T-cell (primary cell): Measurements from ENCODE around the gene KCTD16. TPM values are rescaled to one million over a fixed set of nuclear protein-coding genes. Genes with fewer than 3 reads are reported as not detected.

Experiments used
- ATAC-seq, 4 experiments: fragments of 200-7000 bp in 3 of 4; fragments of 150-1000 bp in 1 of 4; cut with Tn5 transposase; replicated peaks in 1 of 4; 1 replicate in 3 of 4; 2 replicates in 1 of 4; pipeline ENCODE4 v1.10.0; 2021; ENCODE audit warnings: moderate library complexity in 3 of 4, mild to moderate bottlenecking in 2 of 4, moderate number of reproducible peaks in 1 of 4
- CTCF ChIA-PET, 2 donors: fragments of 300-600 bp; sonication (Branson Sonifier 250); formaldehyde crosslinking; loops; one replicate each; lab custom pipeline; 2022; ENCODE audit warnings: antibody characterized with exemption in 2 of 2; lab: Charles Lee
- POLR2A ChIA-PET, 2 donors: fragments of 300-600 bp; sonication (Branson Sonifier 250); formaldehyde crosslinking; loops; one replicate each; lab custom pipeline; 2022; ENCODE audit warnings: antibody characterized with exemption in 2 of 2; lab: Charles Lee
- DNase-seq, 35 experiments: peaks; one replicate each; pipeline versions ENCODE4 v3.0.0 to v3.0.0-alpha.2; 2013 to 2023
- H3K27ac ChIP-seq: one replicate; pipeline ENCODE4 v1.5.1; 2013; ENCODE audit warnings: low read length
- H3K27me3 ChIP-seq, 2 experiments: replicated peaks in 1 of 2; 1 replicate in 1 of 2; 2 replicates in 1 of 2; pipeline versions ENCODE4 v1.6.1 to v1.7.0; 2013; ENCODE audit warnings: low read length in 1 of 2, mixed read lengths in 1 of 2; ENCODE audit not compliant: control insufficient read depth in 2 of 2, insufficient read depth in 2 of 2; ENCODE audit errors: extremely low read depth in 1 of 2
- H3K36me3 ChIP-seq, 2 donors: 1 replicate in 1 of 2; 2 replicates in 1 of 2; pipeline versions ENCODE4 v1.6.1 to v1.7.0; 2013; ENCODE audit warnings: low read length in 1 of 2; ENCODE audit not compliant: control insufficient read depth in 2 of 2, insufficient read depth in 1 of 2; ENCODE audit errors: extremely low read depth in 1 of 2
- H3K4me1 ChIP-seq, 2 experiments: 1 replicate in 1 of 2; 2 replicates in 1 of 2; pipeline versions ENCODE4 v1.6.1 to v1.7.0; 2013; ENCODE audit warnings: low read length in 2 of 2, mixed read lengths in 1 of 2; ENCODE audit not compliant: insufficient read depth in 2 of 2, control insufficient read depth in 1 of 2; ENCODE audit errors: extremely low read depth in 1 of 2
- H3K4me3 ChIP-seq, 2 donors: 1 replicate in 1 of 2; 2 replicates in 1 of 2; pipeline versions ENCODE4 v1.5.1 to v1.7.0; 2013; ENCODE audit warnings: mild to moderate bottlenecking in 2 of 2, low read length in 1 of 2, moderate library complexity in 1 of 2; ENCODE audit not compliant: control insufficient read depth in 1 of 2; ENCODE audit errors: extremely low read depth in 1 of 2
- H3K9me3 ChIP-seq: 2 replicates; pipeline ENCODE4 v1.7.0; 2013
- H3K27ac Mint-ChIP-seq, 2 donors: one replicate each; pipeline ENCODE4 v1.8.0; 2020 to 2021; ENCODE audit warnings: mild to moderate bottlenecking in 2 of 2, mixed read lengths in 2 of 2
- H3K27me3 Mint-ChIP-seq, 2 donors: one replicate each; pipeline ENCODE4 v1.8.0; 2021 to 2022; ENCODE audit warnings: mixed read lengths in 2 of 2
- H3K36me3 Mint-ChIP-seq: one replicate; pipeline ENCODE4 v1.8.0; 2021; ENCODE audit warnings: mixed read lengths
- H3K4me1 Mint-ChIP-seq, 3 donors: one replicate each; pipeline ENCODE4 v1.8.0; 2020 to 2022; ENCODE audit warnings: mixed read lengths in 3 of 3, mild to moderate bottlenecking in 1 of 3
- H3K4me3 Mint-ChIP-seq, 3 donors: one replicate each; pipeline ENCODE4 v1.8.0; 2020 to 2022; ENCODE audit warnings: mild to moderate bottlenecking in 3 of 3, mixed read lengths in 3 of 3, moderate library complexity in 3 of 3
- H3K9me3 Mint-ChIP-seq, 3 donors: one replicate each; pipeline ENCODE4 v1.8.0; 2020 to 2022; ENCODE audit warnings: mixed read lengths in 3 of 3
- WGBS: methylation state at CpG from one replicate; pipeline ENCODE4 v1.1.5; 2013; ENCODE audit warnings: missing lambda C conversion rate; ENCODE audit not compliant: insufficient coverage; 5-methylcytosine and 5-hydroxymethylcytosine counted together
- total RNA-seq, 35 experiments: library from RNA in 6 of 35; stranded (reverse) in 6 of 35; fragments of 120-200 nt in 1 of 35; gene quantifications; one replicate each; pipeline versions ENCODE4 v1.2.1 to v1.2.4 and lab custom pipeline; 2013 to 2026

Gene KCTD16
- total RNA-seq, 5 donors from 2014 or later (not counting 1 experiment from before 2014, with no cell fraction given): 0.03 to 0.20 (median 0.10) TPM; not detected in 1

DNA sequence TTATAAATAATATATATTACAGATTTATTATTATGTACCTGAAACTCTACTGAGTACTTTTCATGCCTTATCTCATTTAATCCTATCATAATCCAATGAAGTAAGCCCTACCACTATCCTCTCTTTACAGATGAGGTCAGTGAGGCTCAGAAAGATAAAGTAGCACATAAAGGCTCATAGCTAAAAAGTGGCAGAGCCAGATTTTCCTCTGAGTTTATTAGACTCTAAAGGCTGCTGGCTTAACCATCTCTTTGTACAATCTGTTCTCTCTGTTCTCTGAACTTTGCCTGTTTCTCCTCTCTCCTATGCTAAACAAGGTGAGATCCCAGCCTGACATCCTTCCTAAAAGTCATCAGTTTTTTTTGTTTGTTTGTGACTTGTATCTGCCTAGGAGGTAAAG lies 311.2 kb downstream of the KCTD16 start:
- ATAC-seq: no peak
- peaks cover 0 to 18% (median 7%) of the 10 kb centered on the region in 3 donors for H3K9me3 Mint-ChIP-seq
- Histone ChIP-seq H3K9me3 (no peaks in the 10 kb centered on the region), H3K27ac (no peak overlapping the region), H3K27me3 (no peaks in the 10 kb centered on the region), H3K4me1 (no peaks in the 10 kb centered on the region), H3K4me3 (no peak overlapping the region), H3K36me3 (no peaks in the 10 kb centered on the region)
- no peaks in the 10 kb centered on the region for H3K4me1 Mint-ChIP-seq
- CTCF ChIA-PET: no interaction called here
- H3K27ac Mint-ChIP-seq: no peak overlapping the region
- POLR2A ChIA-PET: no interaction called here
- no peak overlapping the region for H3K4me3 Mint-ChIP-seq
- no peak for DNase-seq
- H3K27me3 Mint-ChIP-seq: no peaks in the 10 kb centered on the region
- H3K36me3 Mint-ChIP-seq: no peaks in the 10 kb centered on the region

DNA sequence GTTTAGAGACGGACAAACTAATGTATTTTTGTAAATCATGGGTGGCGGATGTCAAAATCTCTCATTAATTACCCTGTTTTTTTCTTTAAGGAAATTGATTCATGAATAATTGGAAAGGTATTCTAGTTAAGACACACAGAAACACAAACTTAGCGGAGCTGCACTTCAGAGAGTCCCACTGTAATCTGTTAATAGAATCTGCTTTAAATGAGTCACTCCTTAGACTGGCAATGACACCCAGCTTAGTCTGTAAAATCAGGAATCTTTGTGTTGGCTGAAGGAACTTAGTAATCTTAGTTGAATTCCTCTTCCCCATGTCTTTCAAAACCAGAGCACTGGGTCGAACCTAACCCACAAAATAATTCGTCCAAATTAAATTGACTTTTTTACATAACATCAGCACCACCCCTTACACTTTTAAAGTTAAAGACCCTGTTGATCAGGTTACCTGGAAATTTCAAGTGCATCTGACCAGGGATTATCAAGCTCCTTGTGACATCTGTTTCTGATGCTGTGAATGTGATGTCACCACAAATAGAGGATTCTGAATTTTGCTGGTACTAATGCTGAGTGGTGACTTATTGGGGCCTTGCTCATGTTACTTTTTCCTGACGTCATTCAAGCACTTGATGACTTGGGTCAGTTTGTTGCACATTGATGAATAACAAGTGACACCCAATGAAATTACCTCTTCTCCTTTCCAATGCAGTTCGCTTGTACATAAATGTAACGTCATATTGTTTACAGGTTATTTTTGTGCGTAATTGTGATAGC lies 313.6 kb downstream of the KCTD16 start:
- no peaks in the 10 kb centered on the region for H3K4me1 ChIP-seq
- no peaks in the 10 kb centered on the region for H3K36me3 ChIP-seq
- no peaks in the 10 kb centered on the region for H3K27me3 Mint-ChIP-seq
- no peak overlapping the region for H3K27ac Mint-ChIP-seq
- no peaks in the 10 kb centered on the region for H3K4me1 Mint-ChIP-seq
- H3K9me3 Mint-ChIP-seq: peaks cover 0 to 23% (median 7%) of the 10 kb centered on the region in 3 donors
- CTCF ChIA-PET: no interaction called here
- H3K4me3 ChIP-seq: no peak overlapping the region
- no peak for ATAC-seq
- no peaks in the 10 kb centered on the region for H3K27me3 ChIP-seq
- DNase-seq: no peak
- no peak overlapping the region for H3K4me3 Mint-ChIP-seq
- POLR2A ChIA-PET: no interaction called here
- no peak overlapping the region for H3K27ac ChIP-seq
- H3K9me3 ChIP-seq: no peaks in the 10 kb centered on the region
- no peaks in the 10 kb centered on the region for H3K36me3 Mint-ChIP-seq
- WGBS: no CpG with 5 or more reads among the region's 9 CpGs

DNA sequence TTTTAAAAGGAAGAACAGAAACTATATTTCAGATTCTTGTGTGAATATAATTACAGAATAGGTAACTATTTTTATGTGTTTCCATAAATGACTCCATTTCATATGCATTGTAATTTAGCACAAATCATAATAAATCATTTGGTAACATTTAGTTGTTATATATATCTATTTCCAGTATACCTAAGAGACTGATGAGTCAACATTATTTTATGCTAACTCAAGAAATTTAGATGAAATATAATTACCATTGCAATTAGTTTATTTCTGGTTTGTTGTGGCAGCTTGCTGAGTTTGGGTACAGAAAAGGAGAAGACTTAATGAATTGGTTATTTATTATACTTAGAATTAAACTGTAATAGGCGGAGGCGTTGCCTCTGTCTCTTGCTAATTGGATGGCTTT lies 314.9 kb downstream of the KCTD16 start:
- Mint-ChIP-seq H3K27me3 (no peaks in the 10 kb centered on the region), H3K27ac (no peak overlapping the region), H3K4me3 (no peak overlapping the region), H3K36me3 (no peaks in the 10 kb centered on the region), H3K4me1 (no peaks in the 10 kb centered on the region), H3K9me3 (peaks cover 7 to 19% (median 10%) of the 10 kb centered on the region in 3 donors)
- no peak for ATAC-seq
- Histone ChIP-seq H3K9me3 (no peaks in the 10 kb centered on the region), H3K27me3 (no peaks in the 10 kb centered on the region), H3K4me1 (no peaks in the 10 kb centered on the region), H3K4me3 (no peak overlapping the region), H3K27ac (no peak overlapping the region), H3K36me3 (no peaks in the 10 kb centered on the region)
- ChIA-PET POLR2A (no interaction called here), CTCF (no interaction called here)
- WGBS: no CpG with 5 or more reads among the region's 2 CpGs
- no peak for DNase-seq

DNA sequence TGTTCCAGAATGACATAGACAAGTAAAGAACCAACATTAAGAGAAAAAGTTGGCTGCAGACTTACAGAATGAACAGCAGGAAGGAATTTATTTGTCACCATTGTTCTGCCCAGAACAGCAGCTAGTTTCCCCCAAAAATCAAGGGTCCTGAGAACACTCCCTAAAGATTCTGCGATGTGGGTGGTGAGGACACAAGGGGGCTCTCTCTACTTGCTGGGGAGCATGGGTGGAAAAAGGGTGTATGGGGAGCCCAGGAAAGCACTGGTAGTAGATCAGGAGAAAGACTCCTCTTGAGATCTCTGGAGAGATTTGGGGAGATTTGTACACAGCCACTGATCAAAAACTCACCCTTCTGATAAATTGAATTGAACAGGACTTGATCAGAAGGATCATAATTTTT lies 316.5 kb downstream of the KCTD16 start:
- no peaks in the 10 kb centered on the region for H3K9me3 ChIP-seq
- DNase-seq (no peak), ATAC-seq (no peak)
- peaks cover 10 to 28% (median 16%) of the 10 kb centered on the region in 3 donors for H3K9me3 Mint-ChIP-seq
- H3K36me3 ChIP-seq: no peaks in the 10 kb centered on the region
- no peaks in the 10 kb centered on the region for H3K36me3 Mint-ChIP-seq
- no peak overlapping the region for H3K27ac ChIP-seq
- H3K4me1 Mint-ChIP-seq: no peaks in the 10 kb centered on the region
- ChIA-PET CTCF (no interaction called here), POLR2A (no interaction called here)
- WGBS: no CpG with 5 or more reads among the region's 1 CpG
- H3K4me3 Mint-ChIP-seq: no peak overlapping the region
- H3K4me3 ChIP-seq: no peak overlapping the region
- H3K27ac Mint-ChIP-seq: no peak overlapping the region
- H3K27me3 Mint-ChIP-seq: no peaks in the 10 kb centered on the region
- H3K4me1 ChIP-seq: no peaks in the 10 kb centered on the region
- no peaks in the 10 kb centered on the region for H3K27me3 ChIP-seq

DNA sequence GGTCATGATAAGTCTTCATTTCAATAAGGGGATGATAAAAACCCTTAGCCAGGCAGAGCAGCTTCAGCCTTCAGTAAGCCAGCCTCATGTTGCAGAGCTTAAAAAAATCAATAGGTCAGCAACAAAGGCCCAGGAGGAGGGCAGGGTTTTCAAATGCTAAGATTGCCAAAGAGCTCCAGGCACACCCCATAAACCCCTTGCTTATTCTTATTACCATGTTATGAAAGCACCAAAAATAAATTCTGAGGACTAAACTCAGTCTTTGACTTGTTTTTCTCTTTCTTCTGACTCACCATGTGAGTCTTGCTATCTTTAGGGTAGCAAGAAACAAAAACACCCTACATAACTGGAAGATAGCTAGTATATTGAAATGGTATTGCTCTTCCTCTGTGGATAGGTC lies 317.1 kb downstream of the KCTD16 start:
- POLR2A ChIA-PET: no interaction called here
- Histone ChIP-seq H3K4me3 (no peak overlapping the region), H3K36me3 (no peaks in the 10 kb centered on the region), H3K9me3 (no peaks in the 10 kb centered on the region), H3K4me1 (no peaks in the 10 kb centered on the region), H3K27ac (no peak overlapping the region), H3K27me3 (no peaks in the 10 kb centered on the region)
- no peaks in the 10 kb centered on the region for H3K4me1 Mint-ChIP-seq
- no peaks in the 10 kb centered on the region for H3K27me3 Mint-ChIP-seq
- no peak for DNase-seq
- H3K4me3 Mint-ChIP-seq: no peak overlapping the region
- ATAC-seq: no peak
- H3K9me3 Mint-ChIP-seq: peaks cover 10 to 25% (median 16%) of the 10 kb centered on the region in 3 donors
- H3K27ac Mint-ChIP-seq: no peak overlapping the region
- H3K36me3 Mint-ChIP-seq: no peaks in the 10 kb centered on the region
- CTCF ChIA-PET: no interaction called here

DNA sequence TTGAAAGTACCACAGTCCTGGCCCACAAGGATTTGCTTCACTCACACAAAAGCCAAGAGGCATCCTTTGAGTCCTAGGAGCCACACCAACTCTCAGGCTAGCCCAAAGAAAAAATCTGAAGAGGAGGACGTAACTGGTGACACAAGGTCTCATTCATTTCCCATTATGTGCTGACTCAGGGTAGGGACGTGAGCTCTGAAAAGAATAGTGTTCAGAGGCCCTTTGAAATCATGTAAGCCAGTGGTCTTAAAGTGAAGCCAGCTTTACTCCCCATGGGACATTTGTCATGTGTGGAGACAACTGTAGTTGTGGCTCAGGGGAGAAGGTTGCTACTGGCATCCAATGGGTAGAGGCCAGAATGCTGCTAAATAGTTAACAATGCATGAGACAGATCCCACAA lies 332.4 kb downstream of the KCTD16 start:
- peaks cover 5 to 17% (median 10%) of the 10 kb centered on the region in 3 donors for H3K9me3 Mint-ChIP-seq
- DNase-seq: no peak
- ChIA-PET CTCF (no interaction called here), POLR2A (no interaction called here)
- no peaks in the 10 kb centered on the region for H3K27me3 Mint-ChIP-seq
- no peak overlapping the region for H3K27ac Mint-ChIP-seq
- Histone ChIP-seq H3K36me3 (no peaks in the 10 kb centered on the region), H3K4me3 (no peak overlapping the region), H3K27me3 (no peaks in the 10 kb centered on the region), H3K4me1 (no peaks in the 10 kb centered on the region), H3K9me3 (no peaks in the 10 kb centered on the region), H3K27ac (no peak overlapping the region)
- H3K4me1 Mint-ChIP-seq: no peaks in the 10 kb centered on the region
- ATAC-seq: no peak
- no CpG with 5 or more reads among the region's 2 CpGs for WGBS
- H3K4me3 Mint-ChIP-seq: no peak overlapping the region
- H3K36me3 Mint-ChIP-seq: no peaks in the 10 kb centered on the region
